Neural crest cell (in vitro differentiated cells): ENCODE data around the gene ZBTB21. TPM values are rescaled to one million over a fixed set of nuclear protein-coding genes. Genes with fewer than 3 reads are reported as not detected.

Experiments used
- DNase-seq: peaks from one replicate; pipeline ENCODE4 v3.0.0; 2021; ENCODE audit warnings: low read depth, mixed read lengths, low spot score
- H3K27ac Mint-ChIP-seq: one replicate; pipeline ENCODE4 v1.8.0; 2021; ENCODE audit warnings: mild to moderate bottlenecking, mixed read lengths; ENCODE audit not compliant: unreplicated experiment
- H3K27me3 Mint-ChIP-seq: 2 replicates; pipeline ENCODE4 v1.8.0; 2021; ENCODE audit warnings: low read depth, mild to moderate bottlenecking, mixed read lengths
- H3K36me3 Mint-ChIP-seq: 2 replicates; pipeline ENCODE4 v1.8.0; 2021; ENCODE audit warnings: low read depth, mild to moderate bottlenecking, mixed read lengths
- H3K4me1 Mint-ChIP-seq: 2 replicates; pipeline ENCODE4 v1.8.0; 2021; ENCODE audit warnings: mixed read lengths
- H3K4me3 Mint-ChIP-seq: one replicate; pipeline ENCODE4 v1.8.0; 2021; ENCODE audit warnings: mild to moderate bottlenecking, mixed read lengths
- H3K9me3 Mint-ChIP-seq: 2 replicates; pipeline ENCODE4 v1.8.0; 2021; ENCODE audit warnings: mixed read lengths
- CTCF ChIP-seq: fragments of 200-600 bp; sonication (generic); conservative IDR thresholded peaks from 2 replicates; pipeline ENCODE4 v1.5.0; 2021; ENCODE audit warnings: antibody characterized with exemption, mild to moderate bottlenecking
- total RNA-seq: library from RNA; stranded (reverse); gene quantifications from 2 replicates; pipeline ENCODE4 v1.2.1, GENCODE V29; 2021

Gene ZBTB21
- total RNA-seq, 1 donor from 2014 or later = 16.4 TPM

GRCh38 chr21:42039470-42039901 is 29.3 kb upstream of the ZBTB21 start:
- Mint-ChIP-seq H3K36me3 (no peaks in the 10 kb centered on the region), H3K27me3 (no peaks in the 10 kb centered on the region), H3K4me3 (no peak overlapping the region), H3K27ac (no peak overlapping the region), H3K9me3 (no peaks in the 10 kb centered on the region), H3K4me1 (peaks cover 34% of the 10 kb centered on the region)
- no peak for DNase-seq
- no peak for TF ChIP-seq CTCF

- no peaks in the 10 kb centered on the region for H3K27me3 Mint-ChIP-seq
- no peaks in the 10 kb centered on the region for H3K36me3 Mint-ChIP-seq
- H3K27ac Mint-ChIP-seq = no peak overlapping the region
- TF ChIP-seq CTCF = no peak
- H3K4me1 Mint-ChIP-seq = peaks cover 34% of the 10 kb centered on the region
- no peak overlapping the region for H3K4me3 Mint-ChIP-seq
- H3K9me3 Mint-ChIP-seq = no peaks in the 10 kb centered on the region
- DNase-seq = no peak
These were observed 28.8 kb upstream of the ZBTB21 start for GRCh38 chr21:42038826-42039425.

GRCh38 chr21:42038393-42038792 is 28.2 kb upstream of the ZBTB21 start:
- Mint-ChIP-seq H3K9me3 (no peaks in the 10 kb centered on the region), H3K36me3 (no peaks in the 10 kb centered on the region), H3K27me3 (no peaks in the 10 kb centered on the region), H3K4me1 (peaks cover 34% of the 10 kb centered on the region), H3K4me3 (no peak overlapping the region), H3K27ac (no peak overlapping the region)
- no peak for TF ChIP-seq CTCF
- DNase-seq = no peak

GRCh38 chr21:42037943-42038342 is 27.8 kb upstream of the ZBTB21 start:
- H3K27ac Mint-ChIP-seq = no peak overlapping the region
- H3K36me3 Mint-ChIP-seq = no peaks in the 10 kb centered on the region
- H3K4me3 Mint-ChIP-seq = no peak overlapping the region
- TF ChIP-seq CTCF = no peak
- no peaks in the 10 kb centered on the region for H3K27me3 Mint-ChIP-seq
- H3K4me1 Mint-ChIP-seq = peaks cover 34% of the 10 kb centered on the region
- no peak for DNase-seq
- H3K9me3 Mint-ChIP-seq = no peaks in the 10 kb centered on the region

- Mint-ChIP-seq H3K36me3 (no peaks in the 10 kb centered on the region), H3K4me3 (no peak overlapping the region), H3K9me3 (no peaks in the 10 kb centered on the region), H3K27ac (no peak overlapping the region), H3K4me1 (peaks cover 34% of the 10 kb centered on the region), H3K27me3 (no peaks in the 10 kb centered on the region)
- no peak for TF ChIP-seq CTCF
- DNase-seq = no peak
These were observed 27.4 kb upstream of the ZBTB21 start for GRCh38 chr21:42037516-42037915.
